ENCODE measurements around the gene ERCC2.
"Not testable (repeated sequence)": the region's sequence is repeated elsewhere in the genome, so short reads cannot be mapped to it uniquely, and the experiment has no call there.

ERCC2 gene

DNA sequence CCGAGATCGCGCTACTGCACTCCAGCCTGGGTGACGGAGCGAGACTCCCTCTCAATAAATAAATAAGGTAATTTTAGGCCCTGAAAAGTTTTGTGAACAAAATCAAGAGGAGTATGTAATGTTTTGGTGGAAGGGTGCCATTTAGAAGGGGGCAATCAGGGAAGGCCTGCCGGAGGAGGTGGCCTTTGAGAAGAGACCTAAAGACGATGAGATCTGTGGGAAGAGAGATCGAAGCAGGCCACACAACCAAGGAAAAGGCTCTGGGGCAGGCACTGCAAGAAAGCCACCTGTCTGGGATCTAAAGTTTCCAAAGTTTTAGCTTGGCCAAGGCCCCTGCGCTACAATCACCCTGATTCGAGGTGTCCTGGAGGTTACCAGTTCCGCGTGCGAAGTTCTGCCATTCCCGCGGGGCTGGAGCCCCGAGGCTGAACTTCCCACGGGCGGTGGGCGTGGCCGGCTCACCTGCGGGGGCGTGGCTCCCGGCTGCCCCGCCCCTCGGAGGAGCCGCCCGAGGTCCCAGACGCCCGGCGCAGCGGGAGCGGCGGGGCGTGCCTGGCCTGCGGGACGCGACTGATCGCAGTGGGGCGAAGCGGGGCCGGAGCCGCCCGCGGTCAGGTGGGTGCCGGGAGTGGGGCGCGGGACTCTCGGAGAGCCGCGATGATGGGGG, 30.0 kb downstream of the ERCC2 start, which contains the start of gene KLC3:
TSS of gene KLC3 (plus strand) at position 519 of the 667 bp plus-strand sequence. CDS start 4,792 bp downstream, outside the sequence.
- H3K23ac ChIP-seq (ENCODE audit: low read length in 2 of 2), result peak within 1 kb of the TSS in 1 of 2 experiments; percentile 35
- peaks cover 12% of the 10 kb centered on the region for H3K4me1 ChIP-seq (ENCODE audit: control insufficient read depth, insufficient read depth, low read depth, low read length)
- no peak within 1 kb of the TSS for H2AK5ac ChIP-seq (ENCODE audit: low read length, severe bottlenecking)
- H3K4ac ChIP-seq (ENCODE audit: low read depth in 1 of 2, low read length in 2 of 2), result no peak within 1 kb of the TSS
- 6% methylated on average over 43 of the region's 50 CpGs for WGBS
- no peak within 1 kb of the TSS for H3K14ac ChIP-seq (ENCODE audit: low read length in 2 of 2)
- peak within 1 kb of the TSS; percentile 62 for H4K8ac ChIP-seq (ENCODE audit: low read length)
- no peak within 1 kb of the TSS for H3K27ac ChIP-seq (ENCODE audit: low read length, poor library complexity, severe bottlenecking)
- H3K9me3 ChIP-seq (ENCODE audit: control insufficient read depth, low read length), result no peaks in the 10 kb centered on the region
- H3K4me3 ChIP-seq (ENCODE audit: insufficient read depth in 1 of 2, low read depth in 1 of 2, low read length in 2 of 2), result peak within 1 kb of the TSS in 1 of 2 experiments; percentile 38
- no peak within 1 kb of the TSS for H2BK5ac ChIP-seq (ENCODE audit: low read depth, low read length, poor library complexity, severe bottlenecking)
- no peak within 1 kb of the TSS for H4K91ac ChIP-seq (ENCODE audit: low read length)
- peaks cover 25 to 33% of the 10 kb centered on the region in 2 experiments for H3K27me3 ChIP-seq (ENCODE audit: control insufficient read depth in 1 of 2, insufficient read depth in 1 of 2, low read length in 2 of 2)
- no peaks in the 10 kb centered on the region for H3K36me3 ChIP-seq (ENCODE audit: control insufficient read depth in 1 of 2, insufficient read depth in 2 of 2, low read depth in 1 of 2, low read length in 2 of 2)
- H2AFZ ChIP-seq (ENCODE audit: low read depth, low read length), result no peak within 1 kb of the TSS
- peak within 1 kb of the TSS in 1 of 2 experiments; percentile 56 for H2BK12ac ChIP-seq (ENCODE audit: low read length in 2 of 2)
- H3K4me2 ChIP-seq (ENCODE audit: low read length, poor library complexity, severe bottlenecking), result peak within 1 kb of the TSS; percentile 68
- H2BK120ac ChIP-seq (ENCODE audit: low read depth, low read length), result no peak within 1 kb of the TSS
- H2BK15ac ChIP-seq (ENCODE audit: low read depth, poor library complexity, severe bottlenecking), result peak within 1 kb of the TSS; percentile 62
- no peak within 1 kb of the TSS for H3K9ac ChIP-seq (ENCODE audit: low read length)
- H3K79me1 ChIP-seq (replicated peaks; ENCODE audit: low read length, poor library complexity, severe bottlenecking), result no peaks in the 10 kb centered on the region
- H3K18ac ChIP-seq (ENCODE audit: low read depth in 1 of 2, low read length in 2 of 2), result no peak within 1 kb of the TSS
- DNase-seq, result no peak

DNA sequence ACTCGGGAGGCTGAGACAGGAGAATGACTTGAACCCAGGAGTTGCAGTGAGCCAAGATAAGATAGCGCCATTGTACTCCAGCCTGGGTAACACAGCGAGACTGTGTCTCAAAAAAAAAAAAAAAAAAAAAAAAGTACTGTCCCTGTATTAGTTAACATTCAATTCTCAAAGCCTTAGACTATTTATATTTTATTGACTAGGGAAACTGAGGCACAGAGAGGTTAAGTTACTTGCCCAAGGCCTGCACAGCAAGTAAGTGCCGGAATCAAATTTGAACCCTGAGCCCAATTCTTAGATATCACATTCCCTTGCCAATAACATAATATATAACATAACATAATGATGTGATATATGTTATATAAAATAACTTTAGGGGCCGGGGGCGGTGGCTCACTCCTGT, 30.7 kb downstream of the ERCC2 start:
- Histone ChIP-seq H2AFZ (ENCODE audit: low read depth, low read length) (no peak overlapping the region), H4K91ac (ENCODE audit: low read length) (no peak overlapping the region), H2BK12ac (ENCODE audit: low read length in 2 of 2) (no peak overlapping the region), H4K8ac (ENCODE audit: low read length) (no peak overlapping the region), H2BK120ac (ENCODE audit: low read depth, low read length) (no peak overlapping the region), H3K9me3 (ENCODE audit: control insufficient read depth, low read length) (no peaks in the 10 kb centered on the region), H3K18ac (ENCODE audit: low read depth in 1 of 2, low read length in 2 of 2) (no peak overlapping the region), H3K79me1 (replicated peaks; ENCODE audit: low read length, poor library complexity, severe bottlenecking) (no peaks in the 10 kb centered on the region), H3K36me3 (ENCODE audit: control insufficient read depth in 1 of 2, insufficient read depth in 2 of 2, low read depth in 1 of 2, low read length in 2 of 2) (no peaks in the 10 kb centered on the region), H3K4ac (ENCODE audit: low read depth in 1 of 2, low read length in 2 of 2) (no peak overlapping the region), H3K14ac (ENCODE audit: low read length in 2 of 2) (no peak overlapping the region), H2BK5ac (ENCODE audit: low read depth, low read length, poor library complexity, severe bottlenecking) (no peak overlapping the region), H3K23ac (ENCODE audit: low read length in 2 of 2) (no peak overlapping the region), H3K4me1 (ENCODE audit: control insufficient read depth, insufficient read depth, low read depth, low read length) (peaks cover 12% of the 10 kb centered on the region), H3K4me2 (ENCODE audit: low read length, poor library complexity, severe bottlenecking) (no peak overlapping the region), H3K27me3 (ENCODE audit: control insufficient read depth in 1 of 2, insufficient read depth in 1 of 2, low read length in 2 of 2) (peaks cover 18 to 28% of the 10 kb centered on the region in 2 experiments), H2AK5ac (ENCODE audit: low read length, severe bottlenecking) (no peak overlapping the region), H2BK15ac (ENCODE audit: low read depth, poor library complexity, severe bottlenecking) (no peak overlapping the region), H3K27ac (ENCODE audit: low read length, poor library complexity, severe bottlenecking) (no peak overlapping the region), H3K9ac (ENCODE audit: low read length) (no peak overlapping the region), H3K4me3 (ENCODE audit: insufficient read depth in 1 of 2, low read depth in 1 of 2, low read length in 2 of 2) (no peak overlapping the region)
- DNase-seq, result no peak
- WGBS, result 92% methylated on average over 3 of the region's 6 CpGs

DNA sequence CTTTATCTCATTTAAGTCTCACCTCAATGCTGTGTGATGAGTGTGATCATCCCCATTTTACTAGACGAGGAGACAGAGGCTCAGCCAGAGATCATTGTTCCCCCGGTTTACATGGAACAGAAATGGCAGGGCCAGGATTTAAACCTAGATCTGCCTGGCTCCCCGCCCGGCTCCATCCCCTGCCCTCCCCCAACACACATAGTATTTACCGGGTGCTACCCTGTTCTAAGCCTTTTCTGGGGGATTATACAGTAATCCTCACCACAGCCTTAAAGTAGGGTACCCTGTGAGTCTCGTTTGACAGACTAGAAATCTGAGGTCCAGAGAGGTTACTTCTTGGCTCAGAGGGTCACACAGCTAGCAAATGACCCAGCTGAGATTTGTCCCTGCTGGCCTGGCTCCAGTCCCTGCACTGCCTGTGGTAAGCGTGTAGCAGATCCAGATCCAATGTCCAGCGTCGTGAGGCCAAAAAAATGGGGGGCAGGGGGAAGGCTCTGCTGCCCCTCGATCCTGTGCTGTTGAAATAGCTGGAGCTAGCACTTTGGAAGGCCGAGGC, 33.6 kb downstream of the ERCC2 start:
- no peak overlapping the region for H2BK12ac ChIP-seq (ENCODE audit: low read length in 2 of 2)
- H3K9ac ChIP-seq (ENCODE audit: low read length), result no peak overlapping the region
- DNase-seq, result no peak
- no peak overlapping the region for H3K23ac ChIP-seq (ENCODE audit: low read length in 2 of 2)
- H4K91ac ChIP-seq (ENCODE audit: low read length), result peak overlapping the region; percentile 68
- H3K9me3 ChIP-seq (ENCODE audit: control insufficient read depth, low read length), result no peaks in the 10 kb centered on the region
- no peak overlapping the region for H2AK5ac ChIP-seq (ENCODE audit: low read length, severe bottlenecking)
- no peak overlapping the region for H3K4me3 ChIP-seq (ENCODE audit: insufficient read depth in 1 of 2, low read depth in 1 of 2, low read length in 2 of 2)
- no peak overlapping the region for H2BK120ac ChIP-seq (ENCODE audit: low read depth, low read length)
- no peak overlapping the region for H2BK5ac ChIP-seq (ENCODE audit: low read depth, low read length, poor library complexity, severe bottlenecking)
- H3K4me1 ChIP-seq (ENCODE audit: control insufficient read depth, insufficient read depth, low read depth, low read length), result peaks cover 12% of the 10 kb centered on the region
- H3K27ac ChIP-seq (ENCODE audit: low read length, poor library complexity, severe bottlenecking), result no peak overlapping the region
- no peak overlapping the region for H3K18ac ChIP-seq (ENCODE audit: low read depth in 1 of 2, low read length in 2 of 2)
- no peaks in the 10 kb centered on the region for H3K36me3 ChIP-seq (ENCODE audit: control insufficient read depth in 1 of 2, insufficient read depth in 2 of 2, low read depth in 1 of 2, low read length in 2 of 2)
- WGBS, result 84% methylated on average over 11 of the region's 11 CpGs
- no peak overlapping the region for H4K8ac ChIP-seq (ENCODE audit: low read length)
- H2AFZ ChIP-seq (ENCODE audit: low read depth, low read length), result no peak overlapping the region
- H3K14ac ChIP-seq (ENCODE audit: low read length in 2 of 2), result no peak overlapping the region
- no peak overlapping the region for H2BK15ac ChIP-seq (ENCODE audit: low read depth, poor library complexity, severe bottlenecking)
- peaks cover 15 to 21% of the 10 kb centered on the region in 2 experiments for H3K27me3 ChIP-seq (ENCODE audit: control insufficient read depth in 1 of 2, insufficient read depth in 1 of 2, low read length in 2 of 2)
- H3K79me1 ChIP-seq (replicated peaks; ENCODE audit: low read length, poor library complexity, severe bottlenecking), result no peaks in the 10 kb centered on the region
- no peak overlapping the region for H3K4me2 ChIP-seq (ENCODE audit: low read length, poor library complexity, severe bottlenecking)
- no peak overlapping the region for H3K4ac ChIP-seq (ENCODE audit: low read depth in 1 of 2, low read length in 2 of 2)

DNA sequence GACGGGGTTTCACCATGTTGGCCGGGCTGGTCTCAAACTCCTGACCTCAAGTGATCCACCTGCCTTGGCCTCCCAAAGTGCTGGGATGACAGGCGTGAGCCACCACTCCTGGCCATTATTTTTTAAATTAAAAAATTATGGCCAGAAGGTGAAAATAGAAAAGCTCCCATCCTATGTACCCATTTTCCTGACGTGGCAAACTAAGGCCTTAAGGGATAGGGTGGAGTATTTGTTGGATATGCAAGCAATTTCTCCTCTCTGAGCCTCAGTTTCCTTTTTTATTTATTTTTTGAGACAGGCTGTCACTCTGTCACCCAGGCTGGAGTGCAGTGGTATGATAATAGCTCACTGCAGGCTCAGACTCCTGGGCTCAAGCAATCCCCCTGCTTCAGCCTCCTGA, 35.5 kb downstream of the ERCC2 start:
- H4K8ac ChIP-seq (ENCODE audit: low read length); H3K36me3 ChIP-seq (ENCODE audit: control insufficient read depth in 1 of 2, insufficient read depth in 2 of 2, low read depth in 1 of 2, low read length in 2 of 2); H3K27me3 ChIP-seq (ENCODE audit: control insufficient read depth in 1 of 2, insufficient read depth in 1 of 2, low read length in 2 of 2); H3K79me1 ChIP-seq (replicated peaks; ENCODE audit: low read length, poor library complexity, severe bottlenecking); H3K27ac ChIP-seq (ENCODE audit: low read length, poor library complexity, severe bottlenecking); H2AK5ac ChIP-seq (ENCODE audit: low read length, severe bottlenecking); H2BK120ac ChIP-seq (ENCODE audit: low read depth, low read length); H2BK12ac ChIP-seq (ENCODE audit: low read length in 2 of 2); H2BK15ac ChIP-seq (ENCODE audit: low read depth, poor library complexity, severe bottlenecking); DNase-seq; H3K4ac ChIP-seq (ENCODE audit: low read depth in 1 of 2, low read length in 2 of 2); H2BK5ac ChIP-seq (ENCODE audit: low read depth, low read length, poor library complexity, severe bottlenecking); H3K4me3 ChIP-seq (ENCODE audit: insufficient read depth in 1 of 2, low read depth in 1 of 2, low read length in 2 of 2); H3K9me3 ChIP-seq (ENCODE audit: control insufficient read depth, low read length); H3K4me2 ChIP-seq (ENCODE audit: low read length, poor library complexity, severe bottlenecking); H3K9ac ChIP-seq (ENCODE audit: low read length); H3K23ac ChIP-seq (ENCODE audit: low read length in 2 of 2); H3K4me1 ChIP-seq (ENCODE audit: control insufficient read depth, insufficient read depth, low read depth, low read length); H3K18ac ChIP-seq (ENCODE audit: low read depth in 1 of 2, low read length in 2 of 2); H3K14ac ChIP-seq (ENCODE audit: low read length in 2 of 2); H2AFZ ChIP-seq (ENCODE audit: low read depth, low read length); H4K91ac ChIP-seq (ENCODE audit: low read length): not testable (repeated sequence)
- WGBS, result 100% methylated on average over 1 of the region's 4 CpGs

All from mesenchymal stem cell (in vitro differentiated cells and primary cell).